Measurements from ENCODE around the gene BBS10. TPM values are rescaled to one million over a fixed set of nuclear protein-coding genes. Genes with fewer than 3 reads are reported as not detected.

The BBS10 gene
- total and polyA plus RNA-seq, 9 of the 15 experiments (the other 6 are each of a cell fraction or from before 2014, with no cell fraction given), result 2.3 to 14.9 (median 5.9) TPM

- peak; percentile 54; the same call in 1 of the 2 replicates for TF ChIP-seq STAG1 (CRISPR knock-in tag; IDR thresholded peaks at IDR 0.05; ENCODE audit: borderline replicate concordance)
- 0 out of 2 replicates have a peak, but pooled peaks have one; percentile 33 for TF ChIP-seq ZBTB33 (CRISPR knock-in tag; IDR thresholded peaks at IDR 0.05)
- no peak for TF ChIP-seq U2AF1 (optimal IDR thresholded peaks at IDR 0.05; ENCODE audit: low read depth, low read length)
- TF ChIP-seq DACH1 (IDR thresholded peaks at IDR 0.05; ENCODE audit: partially characterized antibody), result no peak
- no peak for TF ChIP-seq ZNF347 (CRISPR knock-in tag; IDR thresholded peaks at IDR 0.05; ENCODE audit: low read depth)
- no peak for TF ChIP-seq CBFA2T3 (IDR thresholded peaks at IDR 0.05)
- TF ChIP-seq NR2F6 (CRISPR knock-in tag; IDR thresholded peaks at IDR 0.05), result no peak
- no peak for TF ChIP-seq PTBP1 (IDR thresholded peaks at IDR 0.05; ENCODE audit: low read depth, low read length)
- no peak for TF ChIP-seq CBX2 (IDR thresholded peaks at IDR 0.05; ENCODE audit: insufficient read depth, low read length, poor library complexity, severe bottlenecking)
- TF ChIP-seq ATF2 (CRISPR knock-in tag; IDR thresholded peaks at IDR 0.05), result no peak
- TF ChIP-seq NFXL1 (CRISPR knock-in tag; IDR thresholded peaks at IDR 0.05), result no peak
- no peak for TF ChIP-seq ETS2 (tag; IDR thresholded peaks at IDR 0.05; ENCODE audit: borderline replicate concordance, poor library complexity, severe bottlenecking)
- TF ChIP-seq FOS (IDR thresholded peaks at IDR 0.05; ENCODE audit: extremely low read depth, insufficient read length), result peak; percentile 21
- TF ChIP-seq XRCC3 (IDR thresholded peaks at IDR 0.05), result no peak
- TF ChIP-seq ZSCAN32 (CRISPR knock-in tag; IDR thresholded peaks at IDR 0.05), result no peak
- TF ChIP-seq FOXM1 (IDR thresholded peaks at IDR 0.05; ENCODE audit: low read depth), result no peak
- no peak for TF ChIP-seq FOXM1 (CRISPR knock-in tag; IDR thresholded peaks at IDR 0.05; ENCODE audit: low read depth)
- no peak for TF ChIP-seq NFE2L1 (tag; IDR thresholded peaks at IDR 0.05; ENCODE audit: borderline replicate concordance, low read depth)
- no peak for TF ChIP-seq OTX1 (CRISPR knock-in tag; IDR thresholded peaks at IDR 0.05)
- no peak; the same call in 1 of the 2 replicates for TF ChIP-seq IRF1 (CRISPR knock-in tag; IDR thresholded peaks at IDR 0.05; ENCODE audit: borderline replicate concordance)
- no peak for TF ChIP-seq CREB1 (IDR thresholded peaks at IDR 0.05)
- TF ChIP-seq CREB1 (CRISPR knock-in tag; IDR thresholded peaks at IDR 0.05), result peak; percentile 27; the same call in 1 of the 2 replicates
- TF ChIP-seq NFRKB (IDR thresholded peaks at IDR 0.05; ENCODE audit: low read depth), result 0 out of 2 replicates have a peak, but pooled peaks have one; percentile 56
- TF ChIP-seq POLR2AphosphoS2 (IDR thresholded peaks at IDR 0.05; ENCODE audit: low read length), result peak; percentile 63; the same call in 1 of the 2 replicates
- no peak for TF ChIP-seq ZKSCAN3 (CRISPR knock-in tag; IDR thresholded peaks at IDR 0.05)
- TF ChIP-seq SRSF9 (IDR thresholded peaks at IDR 0.05; ENCODE audit: borderline replicate concordance, low read depth, low read length), result no peak
- peak; percentile 56; the same call in 1 of the 2 replicates for TF ChIP-seq MBD2 (IDR thresholded peaks at IDR 0.05; ENCODE audit: borderline replicate concordance, low read depth)
Measured at GRCh38 chr12:76348079-76348901, at the start of gene BBS10 (continued).
